Measurements from ENCODE around the gene DCP1B.
A peak's percentile ranks its signal among the peaks of the same experiment; 100 is the strongest.

Gene DCP1B

GRCh38 chr12:1939801-1940607 is 64.3 kb downstream of the DCP1B start:
- H3K27ac ChIP-seq = peak overlapping the region in 1 of 2 donors; percentile 39
- peak; percentile 91 for TF ChIP-seq CTCF (IDR thresholded peaks at IDR 0.05)
- DNase-seq (ENCODE audit: low spot score) = no peak
- H3K4me3 ChIP-seq = peak overlapping the region; percentile 24

- H3K27ac ChIP-seq = peak overlapping the region in 1 of 2 donors; percentile 39
- TF ChIP-seq CTCF (IDR thresholded peaks at IDR 0.05) = no peak
- no peak overlapping the region for H3K4me3 ChIP-seq
- DNase-seq (ENCODE audit: low spot score) = no peak
Measured at GRCh38 chr12:1939331-1939730, 64.9 kb downstream of the DCP1B start.

- no peak for TF ChIP-seq CTCF (IDR thresholded peaks at IDR 0.05)
- no peak for DNase-seq (ENCODE audit: low spot score)
Measured at GRCh38 chr12:1937481-1938224, 66.6 kb downstream of the DCP1B start.

GRCh38 chr12:1936406-1937320 is 67.6 kb downstream of the DCP1B start:
- TF ChIP-seq CTCF (IDR thresholded peaks at IDR 0.05) = no peak
- peak overlapping the region; percentile 42 for H3K4me3 ChIP-seq
- peak; percentile 93 for DNase-seq (ENCODE audit: low spot score)
- H3K27ac ChIP-seq = peak overlapping the region; percentile 77 to 83

More at GRCh38 chr12:1937481-1938224, 66.6 kb downstream of the DCP1B start:
- Histone ChIP-seq H3K27ac (peak overlapping the region; percentile 77 to 83), H3K4me3 (no peak overlapping the region)

GRCh38 chr12:1935700-1936378 is 68.4 kb downstream of the DCP1B start:
- Histone ChIP-seq H3K27ac (peak overlapping the region; percentile 77 to 83), H3K4me3 (peak overlapping the region; percentile 42)
- DNase-seq (ENCODE audit: low spot score) = no peak
- TF ChIP-seq CTCF (IDR thresholded peaks at IDR 0.05) = no peak

- no peak for DNase-seq (ENCODE audit: low spot score)
- no peak for TF ChIP-seq CTCF (IDR thresholded peaks at IDR 0.05)
- Histone ChIP-seq H3K4me3 (peak overlapping the region; percentile 28), H3K27ac (peak overlapping the region; percentile 77 to 83)
Measured at GRCh38 chr12:1935242-1935641, 69.0 kb downstream of the DCP1B start.
